GM18951 (cell line): ENCODE results near the gene STK17A.

ENCODE experiments used
- POLR2A ChIP-seq: IDR thresholded peaks from 4 replicates; pipeline ENCODE4 v1.6.1; 2011; ENCODE audit warnings: mild to moderate bottlenecking; ENCODE audit not compliant: insufficient read length, insufficient read depth; ENCODE audit errors: extremely low read depth
- in situ Hi-C: fragments of 300-500 bp; cut with MboI; formaldehyde crosslinking; loops from one replicate; pipeline ENCODE4 v1.12.0; 2022; ENCODE audit warnings: low sequenced_read_pairs, mixed read lengths, inconsistent platforms; ENCODE audit not compliant: unreplicated experiment

The STK17A gene

GRCh38 chr7:43674559-43675436 lies 91.9 kb downstream of the STK17A start:
- in situ Hi-C loops, result no loop called here

More at GRCh38 chr7:43674559-43675436, 91.9 kb downstream of the STK17A start:
- no peak for TF ChIP-seq POLR2A
